Gastroesophageal sphincter (tissue), 4 donors: ENCODE results near the gene TRAPPC3. TPM values are rescaled to one million over a fixed set of nuclear protein-coding genes. Genes with fewer than 3 reads are reported as not detected.
A peak's percentile ranks its signal among the peaks of the same experiment; 100 is the strongest.

Source experiments
- ATAC-seq: fragments of 150-250 bp; one replicate; pipeline ENCODE4 v1.9.1; 2016; ENCODE audit warnings: mild to moderate bottlenecking, moderate library complexity
- H3K27ac ChIP-seq, 4 donors: fragments of 200-600 bp; sonication (generic) in 3 of 4; 1 replicate in 3 of 4; 2 replicates in 1 of 4; pipeline ENCODE4 v1.5.1; 2016 to 2019
- H3K27me3 ChIP-seq: fragments of 200-600 bp; sonication (generic); one replicate; pipeline ENCODE4 v1.5.1; 2019
- H3K36me3 ChIP-seq, 2 donors: fragments of 200-600 bp; sonication (generic); one replicate each; pipeline ENCODE4 v1.5.1; 2019; ENCODE audit warnings: control low read depth in 1 of 2
- H3K4me1 ChIP-seq, 3 donors: fragments of 200-600 bp; sonication (generic); 1 replicate in 2 of 3; 2 replicates in 1 of 3; pipeline ENCODE4 v1.5.1; 2016 to 2019; ENCODE audit warnings: control low read depth in 2 of 3
- H3K4me3 ChIP-seq, 2 donors: fragments of 200-600 bp; sonication (generic); one replicate each; pipeline ENCODE4 v1.5.1; 2019; ENCODE audit warnings: mild to moderate bottlenecking in 1 of 2, moderate library complexity in 1 of 2
- H3K9me3 ChIP-seq, 3 donors: fragments of 200-600 bp; sonication (generic); one replicate each; pipeline ENCODE4 v1.5.1; 2017 to 2019; ENCODE audit warnings: control low read depth in 2 of 3
- CTCF ChIP-seq, 4 experiments: fragments of 200-600 bp in 2 of 4; fragments of 450-650 bp in 2 of 4; sonication (generic) in 1 of 4; IDR thresholded peaks; one replicate each; pipeline ENCODE4 v1.5.1; 2017 to 2019; ENCODE audit warnings: antibody characterized with exemption in 4 of 4, mild to moderate bottlenecking in 2 of 4, moderate library complexity in 2 of 4
- EP300 ChIP-seq: sonication (generic); formaldehyde crosslinking; IDR thresholded peaks from one replicate; pipeline ENCODE4 v1.6.1; 2017; ENCODE audit warnings: antibody characterized with exemption, mild to moderate bottlenecking
- POLR2A ChIP-seq, 2 donors: fragments of 450-650 bp; IDR thresholded peaks; one replicate each; pipeline ENCODE4 v1.6.1; 2017; ENCODE audit warnings: antibody characterized with exemption in 2 of 2, mild to moderate bottlenecking in 2 of 2, moderate library complexity in 1 of 2
- POLR2AphosphoS5 ChIP-seq: sonication (generic); formaldehyde crosslinking; IDR thresholded peaks from one replicate; pipeline ENCODE4 v1.6.1; 2017; ENCODE audit warnings: antibody characterized with exemption
- WGBS, 2 donors: methylation state at CpG; one replicate each; pipeline ENCODE4 v1.1.5; 2018; ENCODE audit warnings: low coverage in 1 of 2; 5-methylcytosine and 5-hydroxymethylcytosine counted together
- total RNA-seq, 4 donors: library from RNA; depleted of rRNA; stranded (reverse); fragments of >200 nt; gene quantifications; one replicate each; pipeline ENCODE4 v1.1.0, GENCODE V29; 2016

The TRAPPC3 gene
- total RNA-seq, 4 donors from 2014 or later, result 102 to 166 (median 129) TPM

GRCh38 chr1:36095760-36096405 lies 53.4 kb downstream of the TRAPPC3 start:
- Histone ChIP-seq H3K9me3 (no peaks in the 10 kb centered on the region), H3K36me3 (peaks cover 0 to 67% of the 10 kb centered on the region in 2 donors), H3K27ac (peak overlapping the region in 1 of 4 donors; percentile 3), H3K4me1 (peaks cover 0 to 57% (median 5%) of the 10 kb centered on the region in 3 donors), H3K27me3 (no peaks in the 10 kb centered on the region), H3K4me3 (no peak overlapping the region)
- ATAC-seq, result no peak
- no peak for TF ChIP-seq POLR2A (IDR thresholded peaks at IDR 0.05)
- no peak for TF ChIP-seq CTCF (IDR thresholded peaks at IDR 0.05)
- TF ChIP-seq POLR2AphosphoS5, result no peak
- no peak for TF ChIP-seq EP300
- WGBS, 2 donors, result 20 to 52% methylated on average over 1 to 4 of the region's 15 CpGs

GRCh38 chr1:36094621-36095061 lies 54.6 kb downstream of the TRAPPC3 start:
- no peak overlapping the region for H3K4me3 ChIP-seq
- H3K27me3 ChIP-seq, result no peaks in the 10 kb centered on the region
- H3K4me1 ChIP-seq, result peaks cover 0 to 60% (median 8%) of the 10 kb centered on the region in 3 donors
- WGBS, 2 donors, result 40 to 56% methylated on average over 1 to 3 of the region's 8 CpGs
- peaks cover 0 to 70% of the 10 kb centered on the region in 2 donors for H3K36me3 ChIP-seq
- H3K9me3 ChIP-seq, result no peaks in the 10 kb centered on the region
- H3K27ac ChIP-seq, result peak overlapping the region in 1 of 4 donors; percentile 33
- ATAC-seq, result no peak
- no peak for TF ChIP-seq POLR2AphosphoS5
- TF ChIP-seq CTCF (IDR thresholded peaks at IDR 0.05), result no peak
- no peak for TF ChIP-seq EP300
- TF ChIP-seq POLR2A (IDR thresholded peaks at IDR 0.05), result no peak

- Histone ChIP-seq H3K27ac (peak overlapping the region in 1 of 4 donors; percentile 33), H3K27me3 (no peaks in the 10 kb centered on the region), H3K4me3 (no peak overlapping the region), H3K4me1 (peaks cover 0 to 60% (median 9%) of the 10 kb centered on the region in 3 donors), H3K9me3 (no peaks in the 10 kb centered on the region), H3K36me3 (peaks cover 0 to 70% of the 10 kb centered on the region in 2 donors)
- ATAC-seq, result no peak
- TF ChIP-seq EP300 (no peak), POLR2AphosphoS5 (no peak), POLR2A (IDR thresholded peaks at IDR 0.05) (no peak), CTCF (IDR thresholded peaks at IDR 0.05) (no peak)
- WGBS, 2 donors, result 56% methylated on average over 1 of the region's 3 CpGs; no CpG with 5 or more reads in 1 of the 2 donors
These were observed 55.4 kb downstream of the TRAPPC3 start for GRCh38 chr1:36093929-36094328.

GRCh38 chr1:36093226-36093625 lies 56.1 kb downstream of the TRAPPC3 start:
- H3K9me3 ChIP-seq, result no peaks in the 10 kb centered on the region
- peaks cover 0 to 70% of the 10 kb centered on the region in 2 donors for H3K36me3 ChIP-seq
- H3K27ac ChIP-seq, result peak overlapping the region in 2 of 4 donors; percentile 4 to 33
- no peaks in the 10 kb centered on the region for H3K27me3 ChIP-seq
- H3K4me3 ChIP-seq, result no peak overlapping the region
- no peak for ATAC-seq
- H3K4me1 ChIP-seq, result peaks cover 0 to 64% (median 12%) of the 10 kb centered on the region in 3 donors
- TF ChIP-seq POLR2A (IDR thresholded peaks at IDR 0.05), result no peak
- no peak for TF ChIP-seq CTCF (IDR thresholded peaks at IDR 0.05)
- TF ChIP-seq POLR2AphosphoS5, result no peak
- TF ChIP-seq EP300, result no peak
- no CpG with 5 or more reads among the region's 7 CpGs for WGBS, 2 donors

- H3K4me3 ChIP-seq, result no peak overlapping the region
- peaks cover 0 to 68% (median 15%) of the 10 kb centered on the region in 3 donors for H3K4me1 ChIP-seq
- H3K27ac ChIP-seq, result peak overlapping the region in 1 of 4 donors; percentile 33
- 80% methylated on average over 1 of the region's 9 CpGs; no CpG with 5 or more reads in 1 of the 2 donors for WGBS, 2 donors
- no peak for TF ChIP-seq EP300
- no peak for TF ChIP-seq CTCF (IDR thresholded peaks at IDR 0.05)
- TF ChIP-seq POLR2AphosphoS5, result no peak
- no peak for TF ChIP-seq POLR2A (IDR thresholded peaks at IDR 0.05)
- ATAC-seq, result no peak
- peaks cover 0 to 67% of the 10 kb centered on the region in 2 donors for H3K36me3 ChIP-seq
- no peaks in the 10 kb centered on the region for H3K27me3 ChIP-seq
- H3K9me3 ChIP-seq, result no peaks in the 10 kb centered on the region
These were observed 56.5 kb downstream of the TRAPPC3 start for GRCh38 chr1:36092798-36093185.
